ENCODE results near the gene UGT1A5.

DNA sequence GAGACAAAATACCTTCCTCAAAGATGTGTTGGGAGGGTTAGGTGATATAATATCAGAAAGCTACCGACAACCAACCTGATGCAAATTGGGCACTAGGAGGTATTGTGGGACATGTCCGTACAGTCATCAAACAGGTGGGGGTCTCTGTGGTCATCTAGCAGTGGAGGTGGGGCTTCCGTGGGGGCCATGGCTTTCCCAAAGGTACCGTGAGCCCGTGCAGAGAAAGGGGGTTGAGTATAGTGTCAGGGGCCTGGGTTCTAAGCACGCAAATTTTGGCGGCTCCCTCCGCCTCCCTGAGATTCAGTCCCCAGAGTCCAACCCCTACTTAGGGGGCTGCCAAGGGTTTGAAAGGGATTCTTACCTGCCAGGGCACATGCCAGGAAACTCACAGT, 109.0 kb downstream of the UGT1A5 start:
- TF ChIP-seq EZH2 (IDR thresholded peaks at IDR 0.05) (no peak), POLR2AphosphoS5 (IDR thresholded peaks at IDR 0.05; ENCODE audit: borderline replicate concordance, low read depth, low read length) (no peak), FOXP2 (optimal IDR thresholded peaks at IDR 0.05; ENCODE audit: control extremely low read depth, extremely low read length, insufficient read depth) (no peak)

Data from SK-N-MC (cell line).